ENCODE results near the gene TMEM144. TPM values are rescaled to one million over a fixed set of nuclear protein-coding genes. Genes with fewer than 3 reads are reported as not detected.
A peak's percentile ranks its signal among the peaks of the same experiment; 100 is the strongest.
"Not testable (repeated sequence)": the region's sequence is repeated elsewhere in the genome, so short reads cannot be mapped to it uniquely, and the experiment has no call there.

The TMEM144 gene
- total RNA-seq, 2 donors from 2014 or later = 0.22 TPM; not detected in 1

DNA sequence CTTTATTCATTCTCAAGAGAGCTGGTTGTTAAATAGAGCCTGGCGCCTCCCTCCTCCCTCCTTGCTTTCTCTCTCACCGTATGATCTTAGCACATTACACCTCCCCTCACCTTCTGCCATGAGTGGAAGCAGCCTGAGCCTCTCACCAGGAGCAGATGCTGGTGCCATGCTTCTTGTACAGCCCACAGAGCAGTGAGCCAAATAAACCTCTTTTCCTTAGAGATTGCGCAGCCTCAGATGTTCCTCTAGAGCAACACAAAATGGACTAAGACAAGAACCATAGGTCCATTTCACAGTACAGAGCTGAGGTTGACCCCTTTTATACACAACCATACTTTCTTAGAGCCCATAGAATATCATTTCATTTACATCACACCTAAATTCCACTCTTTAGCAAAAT is 10.1 kb upstream of the TMEM144 start:
- H3K27ac Mint-ChIP-seq = no peak overlapping the region
- ATAC-seq (replicated peaks in 1 of 2) = no peak
- no peak overlapping the region for H3K4me3 Mint-ChIP-seq
- no peaks in the 10 kb centered on the region for H3K4me1 Mint-ChIP-seq (ENCODE audit: low read depth)
- no peaks in the 10 kb centered on the region for H3K9me3 Mint-ChIP-seq
- no peak for DNase-seq
- no peaks in the 10 kb centered on the region for H3K36me3 Mint-ChIP-seq (ENCODE audit: insufficient read depth in 2 of 2)
- no peaks in the 10 kb centered on the region for H3K27me3 Mint-ChIP-seq (ENCODE audit: low read depth)

DNA sequence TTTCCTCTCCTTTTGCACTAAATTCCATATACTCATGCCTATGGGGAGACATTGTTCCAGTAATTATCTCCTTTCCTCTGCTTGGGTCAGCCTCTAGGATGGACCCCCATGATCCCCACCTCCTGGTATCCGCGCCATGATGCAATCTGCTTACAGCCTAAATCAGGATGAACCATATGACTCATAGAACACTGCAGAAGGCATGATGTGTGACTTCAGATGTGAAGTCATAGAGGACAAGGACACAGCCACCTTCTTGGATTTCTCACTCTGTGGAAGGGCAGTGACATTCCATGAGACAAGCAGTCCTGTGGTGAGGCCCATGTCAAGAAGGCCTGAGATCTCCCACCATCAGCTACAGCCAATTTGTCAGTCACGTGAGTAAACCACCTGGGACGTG is 9.0 kb upstream of the TMEM144 start:
- H3K27ac Mint-ChIP-seq = no peak overlapping the region
- no peak for DNase-seq

DNA sequence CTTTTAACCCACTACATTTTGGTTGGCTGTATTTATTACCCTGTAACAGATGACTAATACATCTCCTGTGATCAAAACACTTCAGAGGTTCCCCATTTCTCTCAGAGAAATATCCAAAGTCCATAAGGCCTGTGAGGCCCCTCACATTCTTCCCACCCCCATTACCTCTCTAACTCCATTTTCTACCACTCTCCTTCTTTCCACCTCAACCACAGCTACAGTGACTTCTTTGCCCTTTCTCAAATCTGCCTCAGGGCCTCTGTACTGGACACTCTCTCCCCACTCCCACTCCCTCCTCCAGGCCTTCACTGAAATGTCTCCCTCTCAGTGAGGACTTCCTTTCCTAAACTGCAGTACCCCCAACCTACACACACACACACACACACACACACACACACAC is 8.4 kb upstream of the TMEM144 start:
- ATAC-seq (replicated peaks in 1 of 2) (no peak), DNase-seq (no peak)
- no peaks in the 10 kb centered on the region for H3K4me1 Mint-ChIP-seq (ENCODE audit: low read depth)
- no peaks in the 10 kb centered on the region for H3K9me3 Mint-ChIP-seq
- H3K4me3 Mint-ChIP-seq = no peak overlapping the region
- H3K27me3 Mint-ChIP-seq (ENCODE audit: low read depth) = no peaks in the 10 kb centered on the region
- no peaks in the 10 kb centered on the region for H3K36me3 Mint-ChIP-seq (ENCODE audit: insufficient read depth in 2 of 2)
- no peak overlapping the region for H3K27ac Mint-ChIP-seq

More for the DNA sequence above, 9.0 kb upstream of the TMEM144 start:
- Mint-ChIP-seq H3K4me3 (no peak overlapping the region), H3K4me1 (ENCODE audit: low read depth) (no peaks in the 10 kb centered on the region), H3K36me3 (ENCODE audit: insufficient read depth in 2 of 2) (no peaks in the 10 kb centered on the region), H3K27me3 (ENCODE audit: low read depth) (no peaks in the 10 kb centered on the region), H3K9me3 (no peaks in the 10 kb centered on the region)
- no peak for ATAC-seq (replicated peaks in 1 of 2)

DNA sequence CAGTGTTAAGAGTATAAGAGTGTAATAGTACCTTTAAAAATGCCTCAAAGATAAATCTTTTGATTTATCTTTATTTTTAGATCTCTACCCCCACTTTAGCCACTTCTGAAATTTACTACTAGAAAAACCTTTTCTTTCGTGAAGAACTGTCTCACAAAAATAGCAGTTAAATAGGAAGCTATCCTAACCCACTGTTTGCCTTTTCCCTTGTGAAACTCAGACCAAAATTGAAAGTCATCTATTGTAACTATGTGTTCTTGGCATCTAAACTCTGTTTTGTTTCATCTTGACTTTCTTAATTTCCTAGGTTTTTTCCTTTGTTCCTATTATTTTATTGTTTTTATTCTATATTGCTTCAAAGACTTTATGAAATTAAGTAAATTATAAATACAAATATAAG is 7.8 kb upstream of the TMEM144 start:
- no peaks in the 10 kb centered on the region for H3K4me1 Mint-ChIP-seq (ENCODE audit: low read depth)
- H3K9me3 Mint-ChIP-seq = no peaks in the 10 kb centered on the region
- H3K27me3 Mint-ChIP-seq (ENCODE audit: low read depth) = no peaks in the 10 kb centered on the region
- ATAC-seq (replicated peaks in 1 of 2) (no peak), DNase-seq (no peak)
- no peak overlapping the region for H3K4me3 Mint-ChIP-seq
- H3K27ac Mint-ChIP-seq = no peak overlapping the region
- no peaks in the 10 kb centered on the region for H3K36me3 Mint-ChIP-seq (ENCODE audit: insufficient read depth in 2 of 2)

DNA sequence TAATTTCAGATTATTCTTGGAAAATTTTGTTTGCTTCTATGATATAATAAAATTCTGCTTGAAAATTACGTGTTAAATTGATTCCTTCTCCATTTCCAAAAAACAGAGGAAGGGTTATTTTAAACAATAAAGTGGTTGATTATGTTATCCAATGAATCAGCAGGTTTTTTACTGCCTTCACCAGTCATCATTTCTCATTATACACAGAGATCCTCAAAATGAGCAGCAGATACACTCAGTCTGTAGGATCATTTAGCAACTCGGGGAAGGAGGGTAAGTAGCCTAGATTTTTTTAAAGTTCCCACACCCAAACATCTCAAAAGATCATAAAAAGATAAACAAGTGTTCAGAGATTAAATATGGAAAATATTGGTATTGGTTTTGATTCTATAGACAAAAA is 6.8 kb upstream of the TMEM144 start:
- Mint-ChIP-seq H3K9me3 (peaks cover 0 to 1% of the 10 kb centered on the region in 2 donors), H3K4me1 (ENCODE audit: low read depth) (no peaks in the 10 kb centered on the region), H3K4me3 (no peak overlapping the region), H3K36me3 (ENCODE audit: insufficient read depth in 2 of 2) (no peaks in the 10 kb centered on the region), H3K27me3 (ENCODE audit: low read depth) (no peaks in the 10 kb centered on the region), H3K27ac (no peak overlapping the region)
- ATAC-seq (replicated peaks in 1 of 2) (no peak), DNase-seq (no peak)

DNA sequence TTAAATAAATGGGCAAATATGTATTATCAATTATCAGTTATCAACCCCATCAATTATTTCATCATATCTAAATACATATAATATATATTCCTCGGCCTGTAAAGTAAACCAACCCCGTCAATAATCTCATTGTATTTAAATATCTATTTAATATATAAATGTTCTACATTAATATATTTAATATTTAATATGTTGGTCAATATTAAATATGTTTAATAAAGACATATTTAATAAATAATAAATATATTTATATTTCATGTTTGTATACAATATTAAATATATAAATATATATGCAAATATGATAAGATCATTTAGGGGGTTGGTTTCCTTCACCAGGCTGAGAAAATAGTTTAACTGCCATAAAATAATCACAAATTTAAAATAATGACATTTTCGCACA is 6.4 kb upstream of the TMEM144 start:
- Mint-ChIP-seq H3K9me3 (peaks cover 0 to 1% of the 10 kb centered on the region in 2 donors), H3K27me3 (ENCODE audit: low read depth) (peaks cover under 1% of the 10 kb centered on the region)

DNA sequence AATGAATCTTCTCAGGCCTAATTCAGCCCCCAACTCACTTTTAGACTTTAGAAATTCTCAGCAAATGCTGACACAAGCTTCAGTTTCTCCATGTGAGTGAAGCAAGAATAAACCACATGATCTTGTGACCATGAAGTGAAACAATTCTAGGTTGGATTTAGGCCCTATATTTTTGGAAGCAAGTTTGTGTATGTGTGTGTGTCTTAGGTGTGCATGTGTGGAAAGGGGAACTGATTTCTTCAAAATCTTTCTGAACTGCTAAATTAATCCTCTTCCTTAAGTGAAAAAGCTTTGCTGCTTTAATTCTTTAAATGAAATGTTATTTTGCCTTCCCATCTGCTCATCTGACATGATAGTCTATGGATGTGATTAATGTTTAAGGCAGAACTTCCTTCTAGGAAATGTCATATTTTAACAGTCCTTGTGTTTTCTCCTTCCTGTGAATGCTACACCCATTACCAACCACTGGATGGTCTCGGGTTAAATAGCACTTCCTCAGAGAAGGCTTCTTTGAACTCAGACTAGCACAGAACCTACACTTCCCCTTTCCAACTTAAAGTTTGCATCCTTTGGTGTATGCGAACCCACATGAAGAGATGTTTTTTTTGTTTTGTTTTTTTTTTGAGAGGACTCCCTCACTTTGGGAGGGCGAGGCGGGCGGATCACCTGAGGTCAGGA is 1.2 kb upstream of the TMEM144 start:
- H3K36me3 Mint-ChIP-seq (ENCODE audit: insufficient read depth in 2 of 2) = no peaks in the 10 kb centered on the region
- peaks cover 20% of the 10 kb centered on the region for H3K27me3 Mint-ChIP-seq (ENCODE audit: low read depth)
- no peak overlapping the region for H3K27ac Mint-ChIP-seq
- H3K9me3 Mint-ChIP-seq = peaks cover 0 to 1% of the 10 kb centered on the region in 2 donors
- peak overlapping the region; percentile 7 to 16 for H3K4me3 Mint-ChIP-seq
- DNase-seq (no peak), ATAC-seq (replicated peaks in 1 of 2) (no peak)
- H3K4me1 Mint-ChIP-seq (ENCODE audit: low read depth) = peaks cover 22% of the 10 kb centered on the region

More for the DNA sequence above, 6.4 kb upstream of the TMEM144 start:
- Mint-ChIP-seq H3K4me1 (ENCODE audit: low read depth) (peaks cover under 1% of the 10 kb centered on the region), H3K36me3 (ENCODE audit: insufficient read depth in 2 of 2) (no peaks in the 10 kb centered on the region), H3K4me3 (no peak overlapping the region), H3K27ac (no peak overlapping the region)
- DNase-seq = no peak
- ATAC-seq (replicated peaks in 1 of 2) = no peak

DNA sequence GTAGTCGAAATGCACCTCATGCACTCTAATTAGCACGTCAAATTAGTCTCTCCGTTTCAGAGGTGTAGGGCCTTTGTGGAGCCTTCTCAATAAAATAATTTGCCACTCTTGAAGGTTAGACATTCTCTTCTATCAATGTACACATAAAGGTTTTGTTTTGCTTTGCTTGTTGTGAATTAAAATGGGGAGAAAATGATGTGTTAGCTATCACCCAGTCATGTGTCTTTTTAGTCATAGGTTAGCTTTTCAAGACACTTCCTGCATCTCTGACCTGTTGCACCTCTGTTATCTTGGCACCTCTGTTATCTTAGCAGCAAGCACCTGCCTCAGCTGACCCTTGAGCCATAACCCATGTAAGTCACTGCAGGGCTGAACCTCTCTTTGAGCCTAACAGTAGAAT is 936 bp downstream of the TMEM144 start:
- peak overlapping the region; percentile 9 to 41 for H3K4me3 Mint-ChIP-seq
- peaks cover 20% of the 10 kb centered on the region for H3K27me3 Mint-ChIP-seq (ENCODE audit: low read depth)
- H3K9me3 Mint-ChIP-seq = peaks cover 0 to 1% of the 10 kb centered on the region in 2 donors

DNA sequence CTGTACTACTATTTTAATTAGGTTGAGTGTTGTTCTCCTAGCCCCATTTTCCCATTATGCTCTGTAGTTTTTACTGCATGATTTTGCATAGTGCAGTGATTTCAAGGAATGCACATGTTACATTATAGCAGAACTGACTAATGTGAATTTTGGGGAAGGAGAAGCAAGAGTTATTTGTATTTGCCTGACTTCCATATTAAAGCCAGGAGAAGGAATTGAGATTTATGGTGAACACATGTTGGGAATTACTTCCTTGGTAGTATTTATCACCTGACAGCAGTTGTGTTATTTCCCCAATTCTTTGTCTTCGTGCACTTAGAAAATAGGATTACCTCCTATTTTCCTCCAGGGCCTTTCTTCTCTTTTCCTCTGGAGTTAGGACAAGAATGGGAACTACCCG is 3.2 kb downstream of the TMEM144 start:
- no peaks in the 10 kb centered on the region for H3K9me3 Mint-ChIP-seq
- no peaks in the 10 kb centered on the region for H3K36me3 Mint-ChIP-seq (ENCODE audit: insufficient read depth in 2 of 2)
- ATAC-seq (replicated peaks in 1 of 2) (no peak), DNase-seq (no peak)
- H3K4me3 Mint-ChIP-seq = no peak overlapping the region
- H3K27me3 Mint-ChIP-seq (ENCODE audit: low read depth) = peaks cover 20% of the 10 kb centered on the region
- H3K4me1 Mint-ChIP-seq (ENCODE audit: low read depth) = peaks cover 22% of the 10 kb centered on the region
- H3K27ac Mint-ChIP-seq = no peak overlapping the region

More for the DNA sequence above, 936 bp downstream of the TMEM144 start:
- Mint-ChIP-seq H3K27ac (no peak overlapping the region), H3K36me3 (ENCODE audit: insufficient read depth in 2 of 2) (no peaks in the 10 kb centered on the region), H3K4me1 (ENCODE audit: low read depth) (peaks cover 22% of the 10 kb centered on the region)
- DNase-seq (no peak), ATAC-seq (replicated peaks in 1 of 2) (no peak)

DNA sequence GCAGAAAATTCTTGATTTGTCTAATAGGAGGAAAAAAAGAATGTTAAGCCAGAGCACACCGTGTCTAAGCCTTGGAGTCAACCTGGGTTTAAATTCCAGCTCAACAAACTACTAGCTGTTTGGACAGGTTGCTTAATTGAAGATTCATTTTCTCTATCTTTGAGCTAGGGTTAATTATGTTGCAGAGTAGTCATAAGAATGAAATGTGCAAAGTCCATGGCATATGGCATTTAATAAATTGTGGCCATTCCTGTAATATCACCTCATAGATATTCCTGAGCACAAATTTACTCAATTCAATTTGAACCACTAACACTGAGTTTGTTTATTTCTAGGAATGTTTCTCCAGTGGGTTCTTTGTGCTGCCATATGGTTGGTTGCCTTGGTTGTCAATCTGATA is 4.6 kb downstream of the TMEM144 start:
- Mint-ChIP-seq H3K4me1 (ENCODE audit: low read depth) (peaks cover 14% of the 10 kb centered on the region), H3K27ac (no peak overlapping the region), H3K4me3 (no peak overlapping the region), H3K36me3 (ENCODE audit: insufficient read depth in 2 of 2) (no peaks in the 10 kb centered on the region), H3K9me3 (no peaks in the 10 kb centered on the region), H3K27me3 (ENCODE audit: low read depth) (peaks cover 14% of the 10 kb centered on the region)
- DNase-seq = no peak
- ATAC-seq (replicated peaks in 1 of 2) = no peak

DNA sequence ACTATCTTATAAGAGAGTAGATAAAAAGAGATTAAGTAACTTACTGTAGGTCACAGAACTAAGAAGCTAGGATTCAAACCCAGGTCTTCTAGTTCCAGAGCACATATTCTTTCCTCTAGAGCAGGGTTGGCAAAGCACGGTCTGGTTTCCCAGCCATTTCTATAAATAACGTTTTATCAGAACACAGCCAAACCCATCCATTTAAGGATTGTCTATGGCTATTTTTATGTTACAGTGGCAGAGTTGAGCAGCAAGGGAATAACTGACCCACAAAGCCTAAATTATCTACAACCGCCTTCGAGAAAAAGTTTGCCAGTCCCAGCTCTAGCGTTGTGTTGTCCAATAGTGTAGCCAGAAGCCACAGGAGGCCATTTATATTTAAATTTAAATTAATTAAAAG is 7.5 kb downstream of the TMEM144 start:
- Mint-ChIP-seq H3K4me1 (ENCODE audit: low read depth) (no peaks in the 10 kb centered on the region), H3K36me3 (ENCODE audit: insufficient read depth in 2 of 2) (no peaks in the 10 kb centered on the region), H3K4me3 (no peak overlapping the region), H3K27me3 (ENCODE audit: low read depth) (no peaks in the 10 kb centered on the region), H3K27ac (no peak overlapping the region), H3K9me3 (no peaks in the 10 kb centered on the region)
- DNase-seq (no peak), ATAC-seq (replicated peaks in 1 of 2) (no peak)

DNA sequence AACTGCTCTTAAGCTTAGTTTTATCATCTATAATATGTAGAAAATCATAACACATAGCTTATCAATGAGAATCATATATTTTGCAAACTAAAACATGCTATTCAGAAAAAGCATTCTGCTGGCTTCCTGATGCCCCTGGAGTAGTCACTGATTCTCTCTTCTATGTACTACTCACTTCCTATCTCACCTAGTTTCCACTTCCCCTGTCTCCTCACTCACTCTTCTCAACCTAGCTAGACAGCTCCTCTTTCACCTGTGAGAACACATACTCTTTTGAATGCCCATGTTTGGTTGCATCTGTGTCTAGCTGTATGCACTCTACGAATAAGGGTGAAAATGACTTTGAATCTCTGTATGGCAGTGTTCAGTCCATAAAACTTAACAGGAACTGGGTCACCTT is 9.3 kb downstream of the TMEM144 start:
- no peaks in the 10 kb centered on the region for H3K4me1 Mint-ChIP-seq (ENCODE audit: low read depth)
- ATAC-seq (replicated peaks in 1 of 2) (no peak), DNase-seq (no peak)
- H3K9me3 Mint-ChIP-seq = no peaks in the 10 kb centered on the region
- H3K36me3 Mint-ChIP-seq (ENCODE audit: insufficient read depth in 2 of 2) = no peaks in the 10 kb centered on the region
- H3K27me3 Mint-ChIP-seq (ENCODE audit: low read depth) = no peaks in the 10 kb centered on the region
- no peak overlapping the region for H3K4me3 Mint-ChIP-seq
- H3K27ac Mint-ChIP-seq = no peak overlapping the region

DNA sequence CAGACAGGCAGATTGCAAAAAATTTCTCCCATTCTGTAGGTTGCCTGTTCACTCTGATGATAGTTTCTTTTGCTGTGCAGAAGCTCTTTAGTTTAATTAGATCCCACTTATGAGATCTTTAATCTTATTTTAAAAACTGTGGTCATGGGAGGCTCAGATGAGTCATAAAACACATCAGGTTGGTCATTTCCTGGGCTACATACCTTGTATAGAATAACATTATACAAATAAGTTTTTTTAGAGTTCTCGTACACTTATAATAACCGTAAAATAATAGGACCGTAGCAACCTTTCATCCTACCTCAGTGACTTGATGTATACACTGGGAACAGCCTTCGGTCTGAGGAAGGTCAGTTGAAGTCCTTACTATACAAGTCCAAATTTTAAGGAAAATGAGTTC is 14.0 kb downstream of the TMEM144 start:
- not testable (repeated sequence) for H3K9me3 Mint-ChIP-seq; DNase-seq; H3K27ac Mint-ChIP-seq; H3K36me3 Mint-ChIP-seq (ENCODE audit: insufficient read depth in 2 of 2); H3K4me1 Mint-ChIP-seq (ENCODE audit: low read depth); ATAC-seq (replicated peaks in 1 of 2); H3K4me3 Mint-ChIP-seq; H3K27me3 Mint-ChIP-seq (ENCODE audit: low read depth)

DNA sequence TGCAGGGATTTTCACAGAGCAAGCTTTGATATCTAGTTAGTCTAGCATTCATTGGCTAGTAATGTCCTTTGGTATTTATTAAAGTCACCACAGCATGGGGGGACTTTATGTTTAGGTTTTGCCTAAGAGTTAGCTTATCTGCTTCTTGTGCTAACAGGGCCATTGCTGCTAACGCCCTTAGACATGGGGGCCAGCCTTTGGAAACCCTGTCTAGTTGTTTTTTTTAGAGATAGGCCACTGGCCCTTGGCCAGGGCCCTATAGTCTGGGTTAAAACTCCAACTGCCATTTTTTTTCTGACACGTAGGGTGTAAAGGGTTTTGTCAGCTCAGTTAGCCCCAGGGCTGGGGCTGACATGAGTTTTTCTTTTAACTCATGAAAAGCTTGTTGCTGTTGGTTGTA is 14.7 kb downstream of the TMEM144 start:
- not testable (repeated sequence) for H3K27ac Mint-ChIP-seq; H3K27me3 Mint-ChIP-seq (ENCODE audit: low read depth); H3K4me3 Mint-ChIP-seq; H3K4me1 Mint-ChIP-seq (ENCODE audit: low read depth); ATAC-seq (replicated peaks in 1 of 2); H3K9me3 Mint-ChIP-seq; DNase-seq; H3K36me3 Mint-ChIP-seq (ENCODE audit: insufficient read depth in 2 of 2)

All from activated T-cell treated with anti-CD3 and anti-CD28 coated beads, Interleukin-2, amount 50 U/mL, for 72 hours (primary cell).